Heart left ventricle (tissue), 13 donors: ENCODE data around the gene VRK2.

Experiments used
- CTCF ChIP-seq, 12 donors: fragments of 200-600 bp; sonication (generic) in 4 of 12; IDR thresholded peaks; one replicate each; pipeline versions ENCODE4 v1.5.0 to v1.8.0; 2018 to 2022; ENCODE audit warnings: antibody characterized with exemption in 12 of 12, mild to moderate bottlenecking in 5 of 12
- POLR2A ChIP-seq, 2 donors: fragments of 450-650 bp; IDR thresholded peaks; one replicate each; pipeline ENCODE4 v1.6.1; 2017; ENCODE audit warnings: antibody characterized with exemption in 2 of 2, mild to moderate bottlenecking in 2 of 2, moderate library complexity in 2 of 2
- donor health status: ischemic (EF 13 %, LVEDD 7.1; RV severe dilation, severe dysfunction).
- donor health status: DM: no; HTN: yes; CAD: no.
- donor health status: DM: no; HTN: no; CAD: no.
- donor health status: ischemic (EF 25% LVEDD 6.9; RV normal size, moderate dysfunction).
- donor health status: ischemic (EF 25% LVEDD 5.7; RV mildly dilated, moderate dysfunction).
- donor health status: ischemic (EF 35%, LVEDD 5.7; RV mildly dilated, moderate dysfunction).
- donor health status: nonischemic (EF 11% LVEDD 7.7; RV severe dilation, severe dysfunction).
- donor health status: DM: yes; HTN: yes; CAD: no.
- donor health status: PGD.
- donor health status: ischemic (EF 29% LVEDD 5.4; RV normal size, mild dysfunction).
- donor health status: nonischemic (EF 23%, LVEDD 6.1; RV moderate dilation, normal function).

- no peak for TF ChIP-seq CTCF (IDR thresholded peaks at IDR 0.05)
- TF ChIP-seq POLR2A (IDR thresholded peaks at IDR 0.05) = no peak
These were observed 4.8 kb downstream of the VRK2 start for GRCh38 chr2:58051445-58051844.
